Endothelial cell of umbilical vein (primary cell): ENCODE data around the gene BEST2. TPM values are rescaled to one million over a fixed set of nuclear protein-coding genes. Genes with fewer than 3 reads are reported as not detected.

Experiments
- BruUV-seq: library from RNA; stranded (reverse); fragments of 400-500 nt; replicated peaks from 2 replicates; lab custom pipeline; 2021; lab: Mats Ljungman, UMichigan
- CTCF ChIA-PET: fragments of 300-600, 350-600 bp; sonication (Branson Sonifier 250); formaldehyde crosslinking; loops from one replicate; lab custom pipeline; 2021; ENCODE audit warnings: antibody characterized with exemption, inconsistent platforms; lab: Charles Lee
- POLR2A ChIA-PET: fragments of 300-600, 350-600 bp; sonication (Branson Sonifier 250); formaldehyde crosslinking; loops from one replicate; lab custom pipeline; 2021; ENCODE audit warnings: antibody characterized with exemption, inconsistent platforms; lab: Charles Lee
- DNase-seq: peaks from one replicate; pipeline ENCODE4 v3.0.0-alpha.2; 2011; ENCODE audit warnings: low read depth, low spot score
- FAIRE-seq: peaks from 2 replicates; lab custom pipeline; 2011; peaks lifted over from hg19 to GRCh38; lab: Jason Lieb, UNC
- H2AFZ ChIP-seq: 2 replicates; pipeline ENCODE4 v1.6.0; 2012; ENCODE audit warnings: low read depth, low read length, control low read depth, inconsistent platforms
- H3K27ac ChIP-seq: 2 replicates; pipeline ENCODE4 v1.5.1; 2011; ENCODE audit warnings: low read depth, mild to moderate bottlenecking, control low read depth, low read length, moderate library complexity; ENCODE audit not compliant: insufficient read depth
- H3K27me3 ChIP-seq, 2 experiments: 2 replicates each; pipeline versions ENCODE4 v1.6.0 to v1.6.1; 2011; ENCODE audit warnings: low read length in 2 of 2, mixed read lengths in 1 of 2; ENCODE audit not compliant: control insufficient read depth in 2 of 2, insufficient read depth in 2 of 2
- H3K36me3 ChIP-seq, 2 experiments: 2 replicates in 1 of 2; 3 replicates in 1 of 2; pipeline ENCODE4 v1.5.1; 2011; ENCODE audit warnings: low read length in 2 of 2, mild to moderate bottlenecking in 1 of 2, moderate library complexity in 1 of 2; ENCODE audit not compliant: control insufficient read depth in 2 of 2, insufficient read depth in 2 of 2; ENCODE audit errors: extremely low read depth in 1 of 2
- H3K4me1 ChIP-seq: 3 replicates; pipeline ENCODE4 v1.5.1; 2011; ENCODE audit warnings: mild to moderate bottlenecking, low read length; ENCODE audit not compliant: control insufficient read depth, insufficient read depth; ENCODE audit errors: extremely low read depth
- H3K4me2 ChIP-seq: 2 replicates; pipeline ENCODE4 v1.6.1; 2011; ENCODE audit warnings: low read length, control low read depth, mixed read lengths; ENCODE audit not compliant: insufficient read depth
- H3K4me3 ChIP-seq, 3 experiments: fragments of 200-600 bp in 1 of 3; sonication (generic), shearing (Covaris generic) in 1 of 3; replicated peaks in 1 of 3; 2 replicates each; pipeline ENCODE4 v1.5.1; 2011 to 2016; ENCODE audit warnings: control low read depth in 3 of 3, low read length in 3 of 3, mild to moderate bottlenecking in 2 of 3, inconsistent platforms in 1 of 3, low read depth in 1 of 3, moderate library complexity in 1 of 3; ENCODE audit not compliant: insufficient read depth in 1 of 3
- H3K79me2 ChIP-seq: 2 replicates; pipeline ENCODE4 v1.6.0; 2012; ENCODE audit warnings: low read length, inconsistent platforms; ENCODE audit not compliant: control insufficient read depth, insufficient read depth
- H3K9ac ChIP-seq: replicated peaks from 2 replicates; pipeline ENCODE3; 2011; ENCODE audit warnings: low read length, control low read depth; ENCODE audit not compliant: insufficient read depth; ENCODE audit errors: extremely low read depth
- H3K9me1 ChIP-seq: replicated peaks from 3 replicates; pipeline ENCODE4 v1.6.0; 2011; ENCODE audit warnings: mild to moderate bottlenecking, low read length; ENCODE audit not compliant: control insufficient read depth, insufficient read depth; ENCODE audit errors: extremely low read depth
- H3K9me3 ChIP-seq: replicated peaks from 2 replicates; pipeline ENCODE4 v1.5.1; 2012; ENCODE audit warnings: low read length, inconsistent platforms; ENCODE audit not compliant: control insufficient read depth, insufficient read depth
- H4K20me1 ChIP-seq: replicated peaks from 2 replicates; pipeline ENCODE3; 2011; ENCODE audit warnings: mild to moderate bottlenecking, low read length; ENCODE audit not compliant: control insufficient read depth, insufficient read depth; ENCODE audit errors: extremely low read depth
- CTCF ChIP-seq, 2 donors: IDR thresholded peaks; 1 replicate in 1 of 2; 2 replicates in 1 of 2; pipeline ENCODE4 v1.5.1; 2011; ENCODE audit warnings: low read length in 2 of 2, mild to moderate bottlenecking in 2 of 2, moderate library complexity in 2 of 2, control low read depth in 1 of 2, inconsistent platforms in 1 of 2, low read depth in 1 of 2; ENCODE audit not compliant: insufficient read depth in 1 of 2; ENCODE audit errors: extremely low read depth in 1 of 2
- FOS ChIP-seq: IDR thresholded peaks from 2 replicates; pipeline ENCODE4 v1.6.1; 2011; ENCODE audit warnings: mild to moderate bottlenecking, low read length, moderate library complexity, borderline replicate concordance; ENCODE audit not compliant: insufficient read depth
- GATA2 ChIP-seq: IDR thresholded peaks from 2 replicates; pipeline ENCODE4 v1.7.0; 2011; ENCODE audit warnings: low read depth, mild to moderate bottlenecking, moderate library complexity, mixed read lengths, low read length; ENCODE audit not compliant: insufficient read length, insufficient read depth
- JUN ChIP-seq: IDR thresholded peaks from 2 replicates; pipeline ENCODE4 v1.6.1; 2011; ENCODE audit warnings: borderline replicate concordance, low read depth; ENCODE audit not compliant: insufficient read length, insufficient read depth
- MYC ChIP-seq: IDR thresholded peaks from one replicate; pipeline ENCODE4 v1.6.1; 2011; ENCODE audit warnings: mild to moderate bottlenecking, low read depth, low read length
- POLR2A ChIP-seq: IDR thresholded peaks from 2 replicates; pipeline ENCODE4 v1.6.1; 2012; ENCODE audit warnings: low read depth, mild to moderate bottlenecking, control low read depth, low read length
- POLR2AphosphoS5 ChIP-seq: IDR thresholded peaks from 2 replicates; pipeline ENCODE4 v1.6.1; 2012; ENCODE audit warnings: low read depth, mild to moderate bottlenecking, control low read depth, low read length, moderate library complexity; ENCODE audit not compliant: insufficient read depth
- dilution Hi-C: fragments of 300-500 bp; cut with MboI; formaldehyde crosslinking; loops from one replicate; pipeline ENCODE4 v1.15.0; 2019; ENCODE audit warnings: low sequenced_read_pairs; ENCODE audit not compliant: extremely low pct_ligation_motif_present
- intact Hi-C: fragments of 100-400 bp; cut with micrococcal nuclease; formaldehyde crosslinking; loops from one replicate; pipeline ENCODE4 v1.10.0; 2022
- polyA plus RNA-seq, 4 experiments: library from polyadenylated mRNA; depleted of rRNA in 3 of 4; stranded (reverse) in 3 of 4; unstranded in 1 of 4; fragments of >200 nt; gene quantifications; 2 replicates each; pipeline versions ENCODE4 v1.2.1 to v1.2.3, GENCODE V29; 2011 to 2012; ENCODE audit warnings: missing spikeins in 1 of 4
- total RNA-seq: library from RNA; stranded (reverse); gene quantifications from 2 replicates; pipeline ENCODE4 v1.2.3, GENCODE V29; 2021

Gene BEST2
- total and polyA plus RNA-seq, 2 donors (not counting 3 experiments of a cell fraction or from before 2014, with no cell fraction given): not detected

GRCh38 chr19:12727745-12728433 lies 23.7 kb upstream of the BEST2 start:
- H4K20me1 ChIP-seq: no peaks in the 10 kb centered on the region
- no peaks in the 10 kb centered on the region for H3K27me3 ChIP-seq
- no TSS peak for BruUV-seq
- no peak overlapping the region for H2AFZ ChIP-seq
- H3K4me1 ChIP-seq: peaks cover 9% of the 10 kb centered on the region
- no peak overlapping the region for H3K4me2 ChIP-seq
- TF ChIP-seq GATA2 (no peak), POLR2A (no peak), CTCF (IDR thresholded peaks at IDR 0.05; ENCODE audit: extremely low read depth in 1 of 2, insufficient read depth in 1 of 2, low read depth in 1 of 2, low read length in 2 of 2) (no peak), FOS (no peak), JUN (no peak), MYC (no peak), POLR2AphosphoS5 (no peak)
- POLR2A ChIA-PET: interaction anchor here (0.7 kb wide), 1 partner anchor 10 kb away, joined by 4 read pairs; the partner anchor contains the start of gene GET3
- H3K9me3 ChIP-seq: no peaks in the 10 kb centered on the region
- no peak overlapping the region for H3K27ac ChIP-seq
- DNase-seq (no peak), FAIRE-seq (no peak)
- intact Hi-C loops: no loop called here
- dilution Hi-C loops: no loop called here
- H3K79me2 ChIP-seq: peaks cover 37% of the 10 kb centered on the region
- H3K36me3 ChIP-seq: peaks cover 9 to 31% of the 10 kb centered on the region in 2 experiments
- H3K4me3 ChIP-seq: no peak overlapping the region
- H3K9ac ChIP-seq: no peak overlapping the region
- CTCF ChIA-PET: interaction anchor here (0.7 kb wide), 1 partner anchor 10 kb away, joined by 3 read pairs; no protein-coding TSS in a partner anchor
- no peaks in the 10 kb centered on the region for H3K9me1 ChIP-seq
